Gastroesophageal sphincter (tissue), 3 donors: ENCODE measurements around the gene VPS26C.

Source experiments
- EP300 ChIP-seq: sonication (generic); formaldehyde crosslinking; IDR thresholded peaks from one replicate; pipeline ENCODE4 v1.6.1; 2017; ENCODE audit warnings: antibody characterized with exemption, mild to moderate bottlenecking
- POLR2A ChIP-seq, 2 donors: fragments of 450-650 bp; IDR thresholded peaks; one replicate each; pipeline ENCODE4 v1.6.1; 2017; ENCODE audit warnings: antibody characterized with exemption in 2 of 2, mild to moderate bottlenecking in 2 of 2, moderate library complexity in 1 of 2
- TF ChIP-seq, protein P1 (sequence below), 4 experiments: fragments of 200-600 bp in 2 of 4; fragments of 450-650 bp in 2 of 4; sonication (generic) in 1 of 4; IDR thresholded peaks; one replicate each; pipeline ENCODE4 v1.5.1; 2017 to 2019; ENCODE audit warnings: antibody characterized with exemption in 4 of 4, mild to moderate bottlenecking in 2 of 4, moderate library complexity in 2 of 4

GRCh38 chr21:37266515-37267221, 466 bp downstream of the VPS26C start:
- TF ChIP-seq, protein P1, sequence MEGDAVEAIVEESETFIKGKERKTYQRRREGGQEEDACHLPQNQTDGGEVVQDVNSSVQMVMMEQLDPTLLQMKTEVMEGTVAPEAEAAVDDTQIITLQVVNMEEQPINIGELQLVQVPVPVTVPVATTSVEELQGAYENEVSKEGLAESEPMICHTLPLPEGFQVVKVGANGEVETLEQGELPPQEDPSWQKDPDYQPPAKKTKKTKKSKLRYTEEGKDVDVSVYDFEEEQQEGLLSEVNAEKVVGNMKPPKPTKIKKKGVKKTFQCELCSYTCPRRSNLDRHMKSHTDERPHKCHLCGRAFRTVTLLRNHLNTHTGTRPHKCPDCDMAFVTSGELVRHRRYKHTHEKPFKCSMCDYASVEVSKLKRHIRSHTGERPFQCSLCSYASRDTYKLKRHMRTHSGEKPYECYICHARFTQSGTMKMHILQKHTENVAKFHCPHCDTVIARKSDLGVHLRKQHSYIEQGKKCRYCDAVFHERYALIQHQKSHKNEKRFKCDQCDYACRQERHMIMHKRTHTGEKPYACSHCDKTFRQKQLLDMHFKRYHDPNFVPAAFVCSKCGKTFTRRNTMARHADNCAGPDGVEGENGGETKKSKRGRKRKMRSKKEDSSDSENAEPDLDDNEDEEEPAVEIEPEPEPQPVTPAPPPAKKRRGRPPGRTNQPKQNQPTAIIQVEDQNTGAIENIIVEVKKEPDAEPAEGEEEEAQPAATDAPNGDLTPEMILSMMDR (IDR thresholded peaks at IDR 0.05): no peak
- no peak for TF ChIP-seq EP300
- TF ChIP-seq POLR2A (IDR thresholded peaks at IDR 0.05): no peak
